ENCODE data around the gene LAMP2.
"Not testable (repeated sequence)": the region's sequence is repeated elsewhere in the genome, so short reads cannot be mapped to it uniquely, and the experiment has no call there.

The LAMP2 gene
- 84.3 to 92.1 reads per million in 2 experiments for total RNA-seq

- peak; percentile 69 for DNase-seq (ENCODE audit: low read depth)
These were observed at the start of gene LAMP2 for GRCh38 chrX:120468825-120469525. TSS of gene LAMP2 (minus strand) at chrX:120469296. CDS start at chrX:120469169, 127 bp downstream.

DNA sequence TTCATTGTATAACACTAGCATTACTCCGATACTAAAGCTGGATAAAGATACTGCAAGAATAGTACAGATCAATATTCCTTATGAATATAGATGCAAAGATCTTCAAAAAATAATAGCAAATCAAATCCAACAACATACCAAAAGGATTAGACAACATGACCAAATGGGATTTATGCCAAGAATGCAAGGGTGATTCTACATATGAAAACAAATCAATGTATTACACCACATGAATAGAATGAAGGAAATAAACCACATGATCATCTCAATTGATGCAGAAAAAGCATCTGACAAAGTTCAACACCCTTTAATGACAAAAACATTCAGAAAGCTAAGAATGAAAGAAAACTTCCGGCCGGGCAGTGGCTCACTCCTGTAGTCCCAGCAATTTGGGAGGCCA, 48.8 kb upstream of the LAMP2 start:
- DNase-seq (ENCODE audit: low read depth) = no peak

DNA sequence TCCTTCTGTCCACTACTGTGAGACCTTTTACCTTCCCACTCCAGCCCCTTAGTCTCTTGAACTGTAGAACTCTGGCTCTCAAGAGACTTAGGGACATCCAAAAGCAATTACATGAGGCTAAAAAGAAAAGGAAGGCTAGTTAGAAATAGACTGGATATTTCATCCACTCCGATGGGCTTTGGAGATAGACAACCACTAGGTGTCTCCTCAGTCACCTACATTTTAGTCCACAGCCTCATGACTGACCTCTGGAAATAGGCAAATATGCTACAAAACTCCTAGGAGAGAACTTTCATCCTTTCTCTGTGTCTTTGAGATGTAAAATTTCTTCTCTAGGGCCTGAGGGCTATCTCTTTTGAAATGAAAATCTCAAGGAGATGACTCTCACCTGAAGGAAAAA, 45.1 kb upstream of the LAMP2 start:
- DNase-seq (ENCODE audit: low read depth) = no peak

DNA sequence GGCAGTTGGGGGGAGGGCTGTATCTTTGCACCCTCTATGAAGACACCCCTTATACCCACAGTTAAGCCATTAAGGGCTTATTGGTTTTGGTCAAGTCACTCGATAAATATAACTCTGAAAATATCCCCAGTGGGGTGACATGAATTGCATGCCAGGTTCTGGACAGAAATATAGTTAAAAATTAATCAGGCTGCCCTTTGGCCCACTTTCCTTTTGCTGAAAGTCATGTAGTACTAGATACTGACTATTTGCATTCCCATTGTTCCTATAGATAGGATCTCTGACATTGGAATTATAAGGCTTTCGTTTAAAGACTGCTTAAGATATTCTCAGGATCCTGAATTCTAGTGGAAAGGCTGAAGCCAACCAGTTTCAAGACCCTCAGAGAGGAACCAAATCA, 43.5 kb upstream of the LAMP2 start:
- DNase-seq (ENCODE audit: low read depth) = no peak

- DNase-seq (ENCODE audit: low read depth) = no peak
These were observed 43.1 kb upstream of the LAMP2 start for GRCh38 chrX:120512222-120512621.

DNA sequence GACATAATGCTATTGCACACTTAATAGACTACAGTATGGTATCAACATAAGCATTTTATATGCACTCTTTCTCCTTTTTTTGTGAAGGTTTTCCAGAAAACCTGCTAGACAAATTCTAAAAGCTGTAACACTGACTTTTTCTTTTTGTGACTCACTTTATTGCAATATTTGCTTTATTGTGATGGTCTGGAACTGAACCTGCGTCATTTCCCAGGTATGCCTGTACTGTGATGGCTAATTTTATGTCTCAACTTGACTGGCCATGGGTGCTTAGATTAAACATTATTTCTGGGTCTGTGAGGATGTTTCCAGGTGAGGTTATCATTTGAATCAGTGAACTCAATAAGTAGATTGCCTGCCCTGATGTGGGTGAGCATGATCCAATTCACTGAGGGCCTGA, 35.5 kb upstream of the LAMP2 start:
- DNase-seq (ENCODE audit: low read depth) = no peak

GRCh38 chrX:120499301-120500072, 30.4 kb upstream of the LAMP2 start:
- DNase-seq (ENCODE audit: low read depth) = no peak

GRCh38 chrX:120490119-120490518, 21.0 kb upstream of the LAMP2 start:
- not testable (repeated sequence) for DNase-seq (ENCODE audit: low read depth)

DNA sequence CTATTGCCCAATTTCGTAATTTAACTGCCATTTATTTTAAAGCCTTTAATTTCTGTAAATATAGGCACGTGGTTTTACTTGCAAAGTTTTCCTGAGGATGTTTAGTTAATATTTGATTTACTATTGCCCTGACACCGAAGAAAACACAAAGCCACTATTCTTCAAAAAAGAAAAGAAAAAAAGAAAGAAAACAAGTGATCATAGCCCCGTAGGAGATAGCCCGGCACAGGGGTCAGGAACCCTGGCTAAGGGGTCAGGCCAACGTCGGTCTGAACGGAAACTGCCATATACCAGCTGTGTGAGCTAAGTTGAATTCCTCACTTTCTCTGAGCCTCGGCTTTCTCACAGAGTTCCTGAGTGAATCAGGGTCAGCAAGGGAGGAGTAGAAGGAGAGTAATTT, 17.7 kb upstream of the LAMP2 start:
- no peak for DNase-seq (ENCODE audit: low read depth)

- peak; percentile 24 for DNase-seq (ENCODE audit: low read depth)
These were observed 16.8 kb upstream of the LAMP2 start for GRCh38 chrX:120485638-120486520.

DNA sequence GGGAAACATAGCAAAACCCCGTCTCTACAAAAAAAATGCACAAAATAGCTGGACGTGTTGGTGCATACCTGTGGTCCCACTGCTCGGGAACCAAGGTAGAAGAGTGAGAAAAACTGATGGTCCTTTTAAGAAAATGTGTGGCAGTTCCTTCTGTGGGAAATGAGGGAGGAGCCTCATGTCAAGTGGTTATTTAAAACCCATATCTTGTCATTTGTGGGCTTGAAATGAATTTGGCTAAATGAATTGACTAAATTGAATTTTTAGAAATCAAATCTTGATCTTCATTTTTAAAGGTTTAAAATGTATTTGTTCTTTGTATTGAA, 16.2 kb upstream of the LAMP2 start:
- no peak for DNase-seq (ENCODE audit: low read depth)

- DNase-seq (ENCODE audit: low read depth) = no peak
These were observed 8.4 kb upstream of the LAMP2 start for GRCh38 chrX:120477453-120477852.

DNA sequence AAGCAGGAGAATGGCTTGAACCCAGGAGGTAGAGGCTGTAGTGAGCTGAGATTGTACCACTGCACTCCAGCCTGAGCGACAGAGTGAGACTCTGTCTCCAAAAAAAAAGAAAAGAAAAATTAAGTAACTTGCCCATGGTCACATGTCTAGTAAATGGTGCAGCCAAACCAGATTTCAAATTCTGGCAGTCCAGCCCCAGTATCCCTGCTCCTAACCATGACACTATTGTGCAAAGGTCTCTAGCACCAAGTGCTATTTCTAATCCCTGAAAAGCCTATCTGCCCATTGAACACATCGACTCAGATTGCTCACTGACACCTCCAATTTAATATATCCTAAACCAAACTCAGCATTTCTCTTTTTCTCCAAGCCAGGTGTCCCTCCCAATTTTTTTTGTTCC, 7.6 kb upstream of the LAMP2 start:
- no peak for DNase-seq (ENCODE audit: low read depth)

DNA sequence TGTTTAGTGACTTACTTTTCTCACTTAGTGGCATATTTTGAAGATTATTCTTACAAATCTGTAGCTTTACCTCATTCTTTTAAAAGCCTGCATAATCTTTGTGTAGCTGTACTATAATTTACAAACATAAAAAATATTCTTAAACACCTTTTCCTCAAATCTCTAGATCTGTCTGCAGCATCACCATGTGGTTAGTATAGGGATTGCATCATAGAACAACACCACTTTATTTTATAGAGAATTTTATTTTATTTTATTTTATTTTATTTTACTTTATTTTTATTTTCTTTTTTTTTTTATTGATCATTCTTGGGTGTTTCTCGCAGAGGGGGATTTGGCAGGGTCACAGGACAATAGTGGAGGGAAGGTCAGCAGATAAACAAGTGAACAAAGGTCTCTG, 6.4 kb upstream of the LAMP2 start:
- not testable (repeated sequence) for DNase-seq (ENCODE audit: low read depth)

- DNase-seq (ENCODE audit: low read depth) = no peak
These were observed 5.0 kb upstream of the LAMP2 start for GRCh38 chrX:120474085-120474484.

GRCh38 chrX:120469657-120470056, 561 bp upstream of the LAMP2 start:
- DNase-seq (ENCODE audit: low read depth) = not testable (repeated sequence)

- no peak for DNase-seq (ENCODE audit: low read depth)
These were observed 644 bp downstream of the LAMP2 start for GRCh38 chrX:120468479-120468824.

- no peak for DNase-seq (ENCODE audit: low read depth)
These were observed 1.0 kb downstream of the LAMP2 start for GRCh38 chrX:120468071-120468470.

- DNase-seq (ENCODE audit: low read depth) = no peak
These were observed 4.7 kb downstream of the LAMP2 start for GRCh38 chrX:120464411-120464810.

DNA sequence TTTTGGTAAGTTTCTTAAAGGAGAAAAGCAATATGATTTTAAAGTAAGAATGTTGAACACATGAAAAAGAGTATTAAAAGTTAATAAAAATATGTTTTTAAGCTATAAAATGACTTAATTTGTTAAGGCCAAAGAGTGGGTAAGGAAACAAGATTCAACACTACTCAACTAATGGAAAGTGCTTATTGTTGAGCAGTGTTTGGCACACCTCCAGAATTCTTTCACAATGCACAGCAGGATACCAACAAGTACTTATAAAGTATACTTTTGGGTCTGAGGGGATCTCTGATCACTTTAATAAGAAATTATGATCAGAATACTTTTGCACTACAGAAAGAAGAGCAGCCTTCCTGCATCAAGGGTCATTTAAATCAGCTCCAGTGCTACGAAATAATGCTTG, 5.9 kb downstream of the LAMP2 start:
- DNase-seq (ENCODE audit: low read depth) = no peak

GRCh38 chrX:120462370-120462769, 6.7 kb downstream of the LAMP2 start:
- no peak for DNase-seq (ENCODE audit: low read depth)

GRCh38 chrX:120459309-120459708, 9.8 kb downstream of the LAMP2 start:
- DNase-seq (ENCODE audit: low read depth) = no peak

- no peak for DNase-seq (ENCODE audit: low read depth)
These were observed 11.3 kb downstream of the LAMP2 start for GRCh38 chrX:120457766-120458180.
